ENCODE data around the gene KIF3B. TPM values are rescaled to one million over a fixed set of nuclear protein-coding genes. Genes with fewer than 3 reads are reported as not detected.
A peak's percentile ranks its signal among the peaks of the same experiment; 100 is the strongest.

Gene KIF3B
- 7.4 TPM for polyA plus RNA-seq (2013)

- ChIA-PET CTCF (interaction anchor here (0.6 kb wide), 1 partner anchor 186 kb away, joined by 3 read pairs; no protein-coding TSS in a partner anchor), POLR2A (no interaction called here)
- no peaks in the 10 kb centered on the region for H3K36me3 ChIP-seq (ENCODE audit: control insufficient read depth in 4 of 4, insufficient read depth in 4 of 4, low read length in 3 of 4)
- 2% methylated on average over 53 of the region's 62 CpGs for WGBS (ENCODE audit: insufficient coverage)
- peak within 1 kb of the TSS; percentile 54 to 72 for H3K27ac ChIP-seq (ENCODE audit: insufficient read depth in 1 of 2, low read depth in 1 of 2, low read length in 2 of 2, poor library complexity in 1 of 2, severe bottlenecking in 2 of 2)
- peak; percentile 91 to 95 (median 95) for DNase-seq
- H3K9me3 ChIP-seq (ENCODE audit: control extremely low read depth in 1 of 5, control insufficient read depth in 4 of 5, insufficient read depth in 2 of 5, low read depth in 1 of 5, low read length in 4 of 5) = peaks cover 0 to 2% (median 0%) of the 10 kb centered on the region in 5 experiments
- peak within 1 kb of the TSS; percentile 78 to 95 (median 88) for H3K4me3 ChIP-seq (ENCODE audit: control insufficient read depth in 1 of 7, extremely low read depth in 1 of 7, insufficient read depth in 4 of 7, low read depth in 2 of 7, low read length in 6 of 7)
- H3K4me1 ChIP-seq (ENCODE audit: control extremely low read depth in 1 of 4, control insufficient read depth in 4 of 4, insufficient read depth in 4 of 4, low read length in 3 of 4) = peaks cover 0 to 16% (median 14%) of the 10 kb centered on the region in 4 experiments
- H3K27me3 ChIP-seq (replicated peaks in 2 of 5; ENCODE audit: control insufficient read depth in 4 of 5, insufficient read depth in 5 of 5, low read length in 4 of 5) = no peaks in the 10 kb centered on the region
These were observed at the start of gene KIF3B for GRCh38 chr20:32277361-32278198. Gene KIF3B (plus strand): TSS chr20:32277651. CDS start chr20:32309778, 32,127 bp downstream.

GRCh38 chr20:32227744-32228688, 49.4 kb upstream of the KIF3B start:
- ChIA-PET CTCF (no interaction called here), POLR2A (no interaction called here)
- Histone ChIP-seq H3K9me3 (ENCODE audit: control extremely low read depth in 1 of 5, control insufficient read depth in 4 of 5, insufficient read depth in 2 of 5, low read depth in 1 of 5, low read length in 4 of 5) (no peaks in the 10 kb centered on the region), H3K27ac (ENCODE audit: insufficient read depth in 1 of 2, low read depth in 1 of 2, low read length in 2 of 2, poor library complexity in 1 of 2, severe bottlenecking in 2 of 2) (no peak overlapping the region), H3K4me3 (ENCODE audit: control insufficient read depth in 1 of 7, extremely low read depth in 1 of 7, insufficient read depth in 4 of 7, low read depth in 2 of 7, low read length in 6 of 7) (no peak overlapping the region), H3K36me3 (ENCODE audit: control insufficient read depth in 4 of 4, insufficient read depth in 4 of 4, low read length in 3 of 4) (peaks cover 6 to 60% (median 44%) of the 10 kb centered on the region in 4 experiments), H3K4me1 (ENCODE audit: control extremely low read depth in 1 of 4, control insufficient read depth in 4 of 4, insufficient read depth in 4 of 4, low read length in 3 of 4) (peaks cover 2 to 12% (median 9%) of the 10 kb centered on the region in 4 experiments), H3K27me3 (replicated peaks in 2 of 5; ENCODE audit: control insufficient read depth in 4 of 5, insufficient read depth in 5 of 5, low read length in 4 of 5) (no peaks in the 10 kb centered on the region)
- no peak for DNase-seq
- 94% methylated on average over 19 of the region's 22 CpGs for WGBS (ENCODE audit: insufficient coverage)

GRCh38 chr20:32229251-32229747, 48.2 kb upstream of the KIF3B start:
- Histone ChIP-seq H3K4me3 (ENCODE audit: control insufficient read depth in 1 of 7, extremely low read depth in 1 of 7, insufficient read depth in 4 of 7, low read depth in 2 of 7, low read length in 6 of 7) (no peak overlapping the region), H3K36me3 (ENCODE audit: control insufficient read depth in 4 of 4, insufficient read depth in 4 of 4, low read length in 3 of 4) (peaks cover 6 to 63% (median 45%) of the 10 kb centered on the region in 4 experiments), H3K4me1 (ENCODE audit: control extremely low read depth in 1 of 4, control insufficient read depth in 4 of 4, insufficient read depth in 4 of 4, low read length in 3 of 4) (peaks cover 2 to 15% (median 9%) of the 10 kb centered on the region in 4 experiments), H3K27ac (ENCODE audit: insufficient read depth in 1 of 2, low read depth in 1 of 2, low read length in 2 of 2, poor library complexity in 1 of 2, severe bottlenecking in 2 of 2) (no peak overlapping the region), H3K27me3 (replicated peaks in 2 of 5; ENCODE audit: control insufficient read depth in 4 of 5, insufficient read depth in 5 of 5, low read length in 4 of 5) (no peaks in the 10 kb centered on the region), H3K9me3 (ENCODE audit: control extremely low read depth in 1 of 5, control insufficient read depth in 4 of 5, insufficient read depth in 2 of 5, low read depth in 1 of 5, low read length in 4 of 5) (no peaks in the 10 kb centered on the region)
- ChIA-PET CTCF (no interaction called here), POLR2A (no interaction called here)
- no peak for DNase-seq
- 97% methylated on average over 5 of the region's 5 CpGs for WGBS (ENCODE audit: insufficient coverage)

GRCh38 chr20:32230707-32231106, 46.7 kb upstream of the KIF3B start:
- CTCF ChIA-PET = interaction anchor here (1.1 kb wide), 1 partner anchor 10 kb away, joined by 3 read pairs; no protein-coding TSS in a partner anchor
- peaks cover 3 to 72% (median 55%) of the 10 kb centered on the region in 4 experiments for H3K36me3 ChIP-seq (ENCODE audit: control insufficient read depth in 4 of 4, insufficient read depth in 4 of 4, low read length in 3 of 4)

GRCh38 chr20:32231245-32231644, 46.2 kb upstream of the KIF3B start:
- H3K36me3 ChIP-seq (ENCODE audit: control insufficient read depth in 4 of 4, insufficient read depth in 4 of 4, low read length in 3 of 4) = peaks cover 3 to 77% (median 56%) of the 10 kb centered on the region in 4 experiments
- H3K4me3 ChIP-seq (ENCODE audit: control insufficient read depth in 1 of 7, extremely low read depth in 1 of 7, insufficient read depth in 4 of 7, low read depth in 2 of 7, low read length in 6 of 7) = no peak overlapping the region
- ChIA-PET POLR2A (no interaction called here), CTCF (interaction anchor here (1.1 to 1.8 kb wide), 2 partner anchors 8 to 10 kb away, joined by 3 to 6 read pairs; no protein-coding TSS in a partner anchor)
- peaks cover 2 to 16% (median 9%) of the 10 kb centered on the region in 4 experiments for H3K4me1 ChIP-seq (ENCODE audit: control extremely low read depth in 1 of 4, control insufficient read depth in 4 of 4, insufficient read depth in 4 of 4, low read length in 3 of 4)
- H3K27me3 ChIP-seq (replicated peaks in 2 of 5; ENCODE audit: control insufficient read depth in 4 of 5, insufficient read depth in 5 of 5, low read length in 4 of 5) = no peaks in the 10 kb centered on the region
- no peak for DNase-seq
- H3K9me3 ChIP-seq (ENCODE audit: control extremely low read depth in 1 of 5, control insufficient read depth in 4 of 5, insufficient read depth in 2 of 5, low read depth in 1 of 5, low read length in 4 of 5) = no peaks in the 10 kb centered on the region
- no peak overlapping the region for H3K27ac ChIP-seq (ENCODE audit: insufficient read depth in 1 of 2, low read depth in 1 of 2, low read length in 2 of 2, poor library complexity in 1 of 2, severe bottlenecking in 2 of 2)
- WGBS (ENCODE audit: insufficient coverage) = 95% methylated on average over 4 of the region's 4 CpGs

More at GRCh38 chr20:32230707-32231106, 46.7 kb upstream of the KIF3B start:
- Histone ChIP-seq H3K4me1 (ENCODE audit: control extremely low read depth in 1 of 4, control insufficient read depth in 4 of 4, insufficient read depth in 4 of 4, low read length in 3 of 4) (peaks cover 2 to 16% (median 9%) of the 10 kb centered on the region in 4 experiments), H3K27ac (ENCODE audit: insufficient read depth in 1 of 2, low read depth in 1 of 2, low read length in 2 of 2, poor library complexity in 1 of 2, severe bottlenecking in 2 of 2) (no peak overlapping the region), H3K9me3 (ENCODE audit: control extremely low read depth in 1 of 5, control insufficient read depth in 4 of 5, insufficient read depth in 2 of 5, low read depth in 1 of 5, low read length in 4 of 5) (no peaks in the 10 kb centered on the region), H3K27me3 (replicated peaks in 2 of 5; ENCODE audit: control insufficient read depth in 4 of 5, insufficient read depth in 5 of 5, low read length in 4 of 5) (no peaks in the 10 kb centered on the region), H3K4me3 (ENCODE audit: control insufficient read depth in 1 of 7, extremely low read depth in 1 of 7, insufficient read depth in 4 of 7, low read depth in 2 of 7, low read length in 6 of 7) (no peak overlapping the region)
- no peak for DNase-seq
- 96% methylated on average over 13 of the region's 13 CpGs for WGBS (ENCODE audit: insufficient coverage)
- POLR2A ChIA-PET = no interaction called here

GRCh38 chr20:32231847-32232246, 45.6 kb upstream of the KIF3B start:
- no peak overlapping the region for H3K27ac ChIP-seq (ENCODE audit: insufficient read depth in 1 of 2, low read depth in 1 of 2, low read length in 2 of 2, poor library complexity in 1 of 2, severe bottlenecking in 2 of 2)
- H3K4me3 ChIP-seq (ENCODE audit: control insufficient read depth in 1 of 7, extremely low read depth in 1 of 7, insufficient read depth in 4 of 7, low read depth in 2 of 7, low read length in 6 of 7) = no peak overlapping the region
- WGBS (ENCODE audit: insufficient coverage) = 89% methylated on average over 2 of the region's 4 CpGs
- peaks cover 3 to 79% (median 58%) of the 10 kb centered on the region in 4 experiments for H3K36me3 ChIP-seq (ENCODE audit: control insufficient read depth in 4 of 4, insufficient read depth in 4 of 4, low read length in 3 of 4)
- H3K9me3 ChIP-seq (ENCODE audit: control extremely low read depth in 1 of 5, control insufficient read depth in 4 of 5, insufficient read depth in 2 of 5, low read depth in 1 of 5, low read length in 4 of 5) = no peaks in the 10 kb centered on the region
- peak; percentile 26 to 71 (median 70) for DNase-seq
- POLR2A ChIA-PET = no interaction called here
- peaks cover 2 to 16% (median 9%) of the 10 kb centered on the region in 4 experiments for H3K4me1 ChIP-seq (ENCODE audit: control extremely low read depth in 1 of 4, control insufficient read depth in 4 of 4, insufficient read depth in 4 of 4, low read length in 3 of 4)
- CTCF ChIA-PET = interaction anchor here (0.9 to 1.8 kb wide), 3 partner anchors 8 to 10 kb away, joined by 3 to 6 read pairs (median 3); no protein-coding TSS in a partner anchor
- no peaks in the 10 kb centered on the region for H3K27me3 ChIP-seq (replicated peaks in 2 of 5; ENCODE audit: control insufficient read depth in 4 of 5, insufficient read depth in 5 of 5, low read length in 4 of 5)
